ENCODE data around the gene SNX5. TPM values are rescaled to one million over a fixed set of nuclear protein-coding genes. Genes with fewer than 3 reads are reported as not detected.

Gene SNX5
- total RNA-seq, 2 experiments from 2014 or later: 222 to 249 TPM

DNA sequence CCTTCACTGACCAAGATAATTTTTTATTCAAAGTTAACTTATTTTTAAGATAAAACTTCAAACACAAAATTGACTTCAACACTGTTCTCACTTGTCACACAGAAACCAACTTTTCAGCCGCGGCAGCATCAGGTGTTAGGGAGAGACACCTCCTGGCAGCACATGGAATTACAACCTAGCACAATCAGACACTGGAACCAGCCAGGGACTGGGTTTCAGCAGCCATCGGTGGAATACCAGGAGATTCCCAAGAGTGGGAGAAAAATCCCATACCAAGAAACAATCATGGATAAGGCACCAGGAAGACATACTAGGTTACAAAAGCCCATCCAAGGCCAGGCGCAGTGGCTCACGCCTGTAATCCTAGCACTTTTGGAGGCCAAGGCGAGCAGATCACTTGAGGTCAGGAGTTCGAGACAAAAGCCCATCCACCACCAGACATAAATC lies 70.0 kb downstream of the SNX5 start:
- H3K9me3 Mint-ChIP-seq: no peaks in the 10 kb centered on the region
- H3K4me1 Mint-ChIP-seq (ENCODE audit: low read depth): peaks cover 19% of the 10 kb centered on the region
- H3K4me3 Mint-ChIP-seq: no peak overlapping the region
- H3K27ac Mint-ChIP-seq: no peak overlapping the region
- DNase-seq (peak; percentile 81), ATAC-seq (peak; percentile 67)
- CTCF ChIA-PET: interaction anchor here (0.7 to 6.1 kb wide), 24 partner anchors 11 to 400 kb away, joined by 3 to 49 read pairs (median 4); partner anchors contain the start of genes BFSP1 and RRBP1
- TF ChIP-seq, protein P1, sequence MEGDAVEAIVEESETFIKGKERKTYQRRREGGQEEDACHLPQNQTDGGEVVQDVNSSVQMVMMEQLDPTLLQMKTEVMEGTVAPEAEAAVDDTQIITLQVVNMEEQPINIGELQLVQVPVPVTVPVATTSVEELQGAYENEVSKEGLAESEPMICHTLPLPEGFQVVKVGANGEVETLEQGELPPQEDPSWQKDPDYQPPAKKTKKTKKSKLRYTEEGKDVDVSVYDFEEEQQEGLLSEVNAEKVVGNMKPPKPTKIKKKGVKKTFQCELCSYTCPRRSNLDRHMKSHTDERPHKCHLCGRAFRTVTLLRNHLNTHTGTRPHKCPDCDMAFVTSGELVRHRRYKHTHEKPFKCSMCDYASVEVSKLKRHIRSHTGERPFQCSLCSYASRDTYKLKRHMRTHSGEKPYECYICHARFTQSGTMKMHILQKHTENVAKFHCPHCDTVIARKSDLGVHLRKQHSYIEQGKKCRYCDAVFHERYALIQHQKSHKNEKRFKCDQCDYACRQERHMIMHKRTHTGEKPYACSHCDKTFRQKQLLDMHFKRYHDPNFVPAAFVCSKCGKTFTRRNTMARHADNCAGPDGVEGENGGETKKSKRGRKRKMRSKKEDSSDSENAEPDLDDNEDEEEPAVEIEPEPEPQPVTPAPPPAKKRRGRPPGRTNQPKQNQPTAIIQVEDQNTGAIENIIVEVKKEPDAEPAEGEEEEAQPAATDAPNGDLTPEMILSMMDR (IDR thresholded peaks at IDR 0.05): peak; percentile 95
- POLR2A ChIA-PET: no interaction called here
- H3K36me3 Mint-ChIP-seq (ENCODE audit: low read depth): no peaks in the 10 kb centered on the region
- peaks cover 21% of the 10 kb centered on the region for H3K27me3 Mint-ChIP-seq
- intact Hi-C loops (cut with micrococcal nuclease): loop anchor here (5.0 to 10.0 kb wide), 3 partner anchors 216 to 391 kb away; partner anchors contain the start of genes BFSP1 and RRBP1

- Mint-ChIP-seq H3K4me1 (ENCODE audit: low read depth) (peaks cover 21% of the 10 kb centered on the region), H3K36me3 (ENCODE audit: low read depth) (no peaks in the 10 kb centered on the region), H3K4me3 (no peak overlapping the region), H3K27me3 (peaks cover 25% of the 10 kb centered on the region), H3K9me3 (no peaks in the 10 kb centered on the region), H3K27ac (no peak overlapping the region)
- POLR2A ChIA-PET: interaction anchor here (0.8 kb wide), 1 partner anchor 68 kb away, joined by 3 read pairs; no protein-coding TSS in a partner anchor
- no peak for ATAC-seq
- no peak for DNase-seq
- CTCF ChIA-PET: interaction anchor here (0.7 to 6.1 kb wide), 29 partner anchors 10 to 400 kb away, joined by 3 to 49 read pairs (median 3); partner anchors contain the start of gene RRBP1
- intact Hi-C loops (cut with micrococcal nuclease): loop anchor here (5.0 to 10.0 kb wide), 3 partner anchors 215 to 390 kb away; partner anchors contain the start of genes BFSP1 and RRBP1
- TF ChIP-seq, protein P1 (IDR thresholded peaks at IDR 0.05): no peak
Observed at GRCh38 chr20:17897566-17898307, 70.9 kb downstream of the SNX5 start.

GRCh38 chr20:17896771-17897369 lies 71.7 kb downstream of the SNX5 start:
- ChIA-PET POLR2A (interaction anchor here (0.8 kb wide), 1 partner anchor 69 kb away, joined by 3 read pairs; no protein-coding TSS in a partner anchor), CTCF (interaction anchor here (1.1 to 6.1 kb wide), 8 partner anchors 9 to 391 kb away, joined by 3 to 49 read pairs (median 9); partner anchors contain the start of gene RRBP1)
- peaks cover 31% of the 10 kb centered on the region for H3K27me3 Mint-ChIP-seq
- intact Hi-C loops (cut with micrococcal nuclease): loop anchor here (5.0 to 10.0 kb wide), 3 partner anchors 215 to 390 kb away; partner anchors contain the start of genes BFSP1 and RRBP1
- H3K36me3 Mint-ChIP-seq (ENCODE audit: low read depth): no peaks in the 10 kb centered on the region
- no peak overlapping the region for H3K27ac Mint-ChIP-seq
- no peaks in the 10 kb centered on the region for H3K9me3 Mint-ChIP-seq
- TF ChIP-seq, protein P1 (IDR thresholded peaks at IDR 0.05): no peak
- peaks cover 21% of the 10 kb centered on the region for H3K4me1 Mint-ChIP-seq (ENCODE audit: low read depth)
- no peak overlapping the region for H3K4me3 Mint-ChIP-seq
- DNase-seq (peak; percentile 41), ATAC-seq (peak; percentile 50)

- no peak for DNase-seq
- POLR2A ChIA-PET: no interaction called here
- no peaks in the 10 kb centered on the region for H3K36me3 Mint-ChIP-seq (ENCODE audit: low read depth)
- H3K27me3 Mint-ChIP-seq: peaks cover 32% of the 10 kb centered on the region
- TF ChIP-seq, protein P1 (IDR thresholded peaks at IDR 0.05): no peak
- intact Hi-C loops (cut with micrococcal nuclease): loop anchor here (5.0 to 10.0 kb wide), 3 partner anchors 214 to 389 kb away; partner anchors contain the start of genes BFSP1 and RRBP1
- H3K4me3 Mint-ChIP-seq: peak overlapping the region; percentile 54
- CTCF ChIA-PET: interaction anchor here (0.9 to 6.1 kb wide), 4 partner anchors 38 to 391 kb away, joined by 3 to 49 read pairs (median 8); partner anchors contain the start of gene RRBP1
- peak overlapping the region; percentile 25 for H3K27ac Mint-ChIP-seq
- H3K9me3 Mint-ChIP-seq: no peaks in the 10 kb centered on the region
- H3K4me1 Mint-ChIP-seq (ENCODE audit: low read depth): peaks cover 21% of the 10 kb centered on the region
- ATAC-seq: no peak
Observed at GRCh38 chr20:17896193-17896723, 72.3 kb downstream of the SNX5 start.
